ENCODE measurements around the gene CASP3. TPM values are rescaled to one million over a fixed set of nuclear protein-coding genes. Genes with fewer than 3 reads are reported as not detected.
A peak's percentile ranks its signal among the peaks of the same experiment; 100 is the strongest.
"Not testable (repeated sequence)": the region's sequence is repeated elsewhere in the genome, so short reads cannot be mapped to it uniquely, and the experiment has no call there.

CASP3 gene
- total RNA-seq, 2 experiments from 2014 or later: 72.0 to 72.2 TPM

- peaks cover 23% of the 10 kb centered on the region for H3K4me1 Mint-ChIP-seq
- no peaks in the 10 kb centered on the region for H3K36me3 Mint-ChIP-seq
- H3K27ac Mint-ChIP-seq: no peak overlapping the region
- peaks cover 14% of the 10 kb centered on the region for H3K9me3 Mint-ChIP-seq
- no peaks in the 10 kb centered on the region for H3K27me3 Mint-ChIP-seq
- no peak overlapping the region for H3K4me3 Mint-ChIP-seq
- DNase-seq: no peak
These were observed 49.6 kb downstream of the CASP3 start for GRCh38 chr4:184599492-184600135.

- H3K9me3 Mint-ChIP-seq: peaks cover 11% of the 10 kb centered on the region
- DNase-seq: no peak
- H3K27me3 Mint-ChIP-seq: no peaks in the 10 kb centered on the region
- peaks cover 23% of the 10 kb centered on the region for H3K4me1 Mint-ChIP-seq
- H3K4me3 Mint-ChIP-seq: no peak overlapping the region
- H3K36me3 Mint-ChIP-seq: no peaks in the 10 kb centered on the region
- H3K27ac Mint-ChIP-seq: no peak overlapping the region
These were observed 50.3 kb downstream of the CASP3 start for GRCh38 chr4:184598753-184599491.

GRCh38 chr4:184596617-184597185 is 52.5 kb downstream of the CASP3 start:
- Mint-ChIP-seq H3K4me1 (peaks cover 19% of the 10 kb centered on the region), H3K4me3 (no peak overlapping the region), H3K27me3 (no peaks in the 10 kb centered on the region), H3K9me3 (no peaks in the 10 kb centered on the region), H3K27ac (no peak overlapping the region), H3K36me3 (no peaks in the 10 kb centered on the region)
- DNase-seq: no peak

- no peak for DNase-seq
- Mint-ChIP-seq H3K9me3 (no peaks in the 10 kb centered on the region), H3K27me3 (no peaks in the 10 kb centered on the region), H3K27ac (no peak overlapping the region), H3K4me3 (no peak overlapping the region), H3K4me1 (peaks cover 13% of the 10 kb centered on the region), H3K36me3 (no peaks in the 10 kb centered on the region)
These were observed 53.1 kb downstream of the CASP3 start for GRCh38 chr4:184596044-184596616.

- no peak overlapping the region for H3K4me3 Mint-ChIP-seq
- DNase-seq: no peak
- no peak overlapping the region for H3K27ac Mint-ChIP-seq
- no peaks in the 10 kb centered on the region for H3K9me3 Mint-ChIP-seq
- no peaks in the 10 kb centered on the region for H3K36me3 Mint-ChIP-seq
- no peaks in the 10 kb centered on the region for H3K27me3 Mint-ChIP-seq
- peaks cover 7% of the 10 kb centered on the region for H3K4me1 Mint-ChIP-seq
These were observed 53.8 kb downstream of the CASP3 start for GRCh38 chr4:184595430-184595829.

GRCh38 chr4:184593461-184593860 is 55.8 kb downstream of the CASP3 start:
- H3K9me3 Mint-ChIP-seq: no peaks in the 10 kb centered on the region
- H3K27ac Mint-ChIP-seq: no peak overlapping the region
- H3K27me3 Mint-ChIP-seq: peaks cover 3% of the 10 kb centered on the region
- no peak overlapping the region for H3K4me3 Mint-ChIP-seq
- H3K36me3 Mint-ChIP-seq: no peaks in the 10 kb centered on the region
- DNase-seq: no peak
- no peaks in the 10 kb centered on the region for H3K4me1 Mint-ChIP-seq

GRCh38 chr4:184591747-184592270 is 57.4 kb downstream of the CASP3 start:
- not testable (repeated sequence) for H3K36me3 Mint-ChIP-seq, DNase-seq, H3K27me3 Mint-ChIP-seq, H3K4me1 Mint-ChIP-seq, H3K27ac Mint-ChIP-seq, H3K4me3 Mint-ChIP-seq, H3K9me3 Mint-ChIP-seq

- no peaks in the 10 kb centered on the region for H3K36me3 Mint-ChIP-seq
- H3K9me3 Mint-ChIP-seq: no peaks in the 10 kb centered on the region
- peaks cover 3% of the 10 kb centered on the region for H3K27me3 Mint-ChIP-seq
- H3K4me1 Mint-ChIP-seq: no peaks in the 10 kb centered on the region
- DNase-seq: no peak
- no peak overlapping the region for H3K4me3 Mint-ChIP-seq
- no peak overlapping the region for H3K27ac Mint-ChIP-seq
These were observed 58.1 kb downstream of the CASP3 start for GRCh38 chr4:184591070-184591677.

GRCh38 chr4:184590196-184590595 is 59.1 kb downstream of the CASP3 start:
- H3K9me3 Mint-ChIP-seq: no peaks in the 10 kb centered on the region
- no peak overlapping the region for H3K27ac Mint-ChIP-seq
- no peak overlapping the region for H3K4me3 Mint-ChIP-seq
- no peaks in the 10 kb centered on the region for H3K4me1 Mint-ChIP-seq
- no peak for DNase-seq
- no peaks in the 10 kb centered on the region for H3K36me3 Mint-ChIP-seq
- H3K27me3 Mint-ChIP-seq: peaks cover 3% of the 10 kb centered on the region

GRCh38 chr4:184588893-184589292 is 60.4 kb downstream of the CASP3 start:
- H3K4me3 Mint-ChIP-seq: no peak overlapping the region
- H3K36me3 Mint-ChIP-seq: no peaks in the 10 kb centered on the region
- H3K9me3 Mint-ChIP-seq: no peaks in the 10 kb centered on the region
- peaks cover 9% of the 10 kb centered on the region for H3K4me1 Mint-ChIP-seq
- H3K27ac Mint-ChIP-seq: no peak overlapping the region
- no peak for DNase-seq
- H3K27me3 Mint-ChIP-seq: peaks cover 3% of the 10 kb centered on the region

GRCh38 chr4:184587701-184588100 is 61.5 kb downstream of the CASP3 start:
- peaks cover 3% of the 10 kb centered on the region for H3K27me3 Mint-ChIP-seq
- H3K4me1 Mint-ChIP-seq: peaks cover 16% of the 10 kb centered on the region
- H3K9me3 Mint-ChIP-seq: no peaks in the 10 kb centered on the region

GRCh38 chr4:184587221-184587620 is 62.0 kb downstream of the CASP3 start:
- no peak overlapping the region for H3K4me3 Mint-ChIP-seq
- H3K27me3 Mint-ChIP-seq: peaks cover 3% of the 10 kb centered on the region
- no peaks in the 10 kb centered on the region for H3K36me3 Mint-ChIP-seq
- peaks cover 16% of the 10 kb centered on the region for H3K4me1 Mint-ChIP-seq
- H3K27ac Mint-ChIP-seq: no peak overlapping the region
- peaks cover 2% of the 10 kb centered on the region for H3K9me3 Mint-ChIP-seq
- DNase-seq: no peak

More at GRCh38 chr4:184587701-184588100, 61.5 kb downstream of the CASP3 start:
- H3K36me3 Mint-ChIP-seq: no peaks in the 10 kb centered on the region
- H3K27ac Mint-ChIP-seq: no peak overlapping the region
- no peak for DNase-seq
- H3K4me3 Mint-ChIP-seq: no peak overlapping the region

- peak overlapping the region; percentile 77 for H3K27ac Mint-ChIP-seq
- H3K4me3 Mint-ChIP-seq: no peak overlapping the region
- no peaks in the 10 kb centered on the region for H3K36me3 Mint-ChIP-seq
- H3K4me1 Mint-ChIP-seq: peaks cover 16% of the 10 kb centered on the region
- peak; percentile 34 for DNase-seq
- H3K9me3 Mint-ChIP-seq: peaks cover 14% of the 10 kb centered on the region
- H3K27me3 Mint-ChIP-seq: no peaks in the 10 kb centered on the region
These were observed 65.3 kb downstream of the CASP3 start for GRCh38 chr4:184583738-184584502.

Measured in activated naive CD8-positive, alpha-beta T cell treated with anti-CD3 and anti-CD28 coated beads for 36 hours (primary cell).